ENCODE data around the gene PLD6.
"Not testable (repeated sequence)": the region's sequence is repeated elsewhere in the genome, so short reads cannot be mapped to it uniquely, and the experiment has no call there.

Gene PLD6

GRCh38 chr17:17196776-17197175, 9.4 kb downstream of the PLD6 start:
- DNase-seq, result no peak

- DNase-seq, result not testable (repeated sequence)
Measured at GRCh38 chr17:17195466-17195865, 10.7 kb downstream of the PLD6 start.

- DNase-seq, result no peak
Measured at GRCh38 chr17:17191961-17192381, 14.2 kb downstream of the PLD6 start.

GRCh38 chr17:17191346-17191792, 14.8 kb downstream of the PLD6 start:
- DNase-seq, result peak; percentile 87

- no peak for DNase-seq
Measured at GRCh38 chr17:17190188-17190587, 15.9 kb downstream of the PLD6 start.

GRCh38 chr17:17189559-17189958, 16.6 kb downstream of the PLD6 start:
- no peak for DNase-seq

GRCh38 chr17:17188586-17188985, 17.5 kb downstream of the PLD6 start:
- DNase-seq, result no peak

GRCh38 chr17:17186551-17187505, 19.3 kb downstream of the PLD6 start:
- DNase-seq, result no peak

GRCh38 chr17:17186051-17186450, 20.1 kb downstream of the PLD6 start:
- DNase-seq, result no peak

- DNase-seq, result not testable (repeated sequence)
Measured at GRCh38 chr17:17184985-17185757, 21.0 kb downstream of the PLD6 start.

- no peak for DNase-seq
Measured at GRCh38 chr17:17183744-17184143, 22.4 kb downstream of the PLD6 start.

- DNase-seq, result no peak
Measured at GRCh38 chr17:17182598-17183136, 23.5 kb downstream of the PLD6 start.

- DNase-seq, result no peak
Measured at GRCh38 chr17:17181666-17182597, 24.2 kb downstream of the PLD6 start.

GRCh38 chr17:17180741-17181525, 25.2 kb downstream of the PLD6 start:
- no peak for DNase-seq

GRCh38 chr17:17180141-17180603, 26.0 kb downstream of the PLD6 start:
- no peak for DNase-seq

GRCh38 chr17:17179371-17179827, 26.7 kb downstream of the PLD6 start:
- DNase-seq, result no peak

GRCh38 chr17:17177176-17177575, 29.0 kb downstream of the PLD6 start:
- DNase-seq, result no peak

GRCh38 chr17:17176341-17176740, 29.8 kb downstream of the PLD6 start:
- DNase-seq, result no peak

- DNase-seq, result no peak
Measured at GRCh38 chr17:17175917-17176316, 30.2 kb downstream of the PLD6 start.

- DNase-seq, result no peak
Measured at GRCh38 chr17:17175340-17175739, 30.8 kb downstream of the PLD6 start.

- DNase-seq, result no peak
Measured at GRCh38 chr17:17173921-17174320, 32.2 kb downstream of the PLD6 start.

Measured in HCEC 1CT (cell line).